Loucy (cell line): ENCODE data around the gene MUC12.

ENCODE experiments used
- H2AFZ ChIP-seq: fragments of 200-600 bp; sonication (generic); 2 replicates; pipeline ENCODE4 v1.6.0; 2016; ENCODE audit warnings: antibody characterized with exemption, mild to moderate bottlenecking, low read length, moderate library complexity
- H3F3A ChIP-seq: fragments of 200-600 bp; 2 replicates; pipeline ENCODE4 v1.6.0; 2016; ENCODE audit warnings: antibody characterized with exemption, low read depth, mild to moderate bottlenecking
- H3K27me3 ChIP-seq: fragments of 200-600 bp; sonication (generic); 2 replicates; pipeline ENCODE4 v1.6.1; 2014; ENCODE audit warnings: low read length, mild to moderate bottlenecking; ENCODE audit not compliant: insufficient read depth, poor library complexity, severe bottlenecking
- H3K36me3 ChIP-seq: fragments of 200-600 bp; sonication (generic); 2 replicates; pipeline ENCODE4 v1.6.1; 2016; ENCODE audit warnings: low read length; ENCODE audit not compliant: insufficient read depth
- H3K4me1 ChIP-seq: fragments of 200-600 bp; sonication (generic); 2 replicates; pipeline ENCODE4 v1.5.1; 2014; ENCODE audit warnings: low read length, mild to moderate bottlenecking; ENCODE audit not compliant: insufficient read depth, poor library complexity, severe bottlenecking
- H3K4me2 ChIP-seq: fragments of 200-600 bp; sonication (generic); 2 replicates; pipeline ENCODE4 v1.6.0; 2014; ENCODE audit warnings: antibody characterized with exemption, low read length, low read depth, mild to moderate bottlenecking; ENCODE audit not compliant: poor library complexity, severe bottlenecking
- H3K4me3 ChIP-seq: fragments of 200-600 bp; sonication (generic); 2 replicates; pipeline ENCODE4 v1.5.1; 2014; ENCODE audit warnings: low read length, mild to moderate bottlenecking, mixed read lengths; ENCODE audit not compliant: poor library complexity, severe bottlenecking
- H3K79me2 ChIP-seq: fragments of 200-600 bp; sonication (generic); 2 replicates; pipeline ENCODE4 v1.6.1; 2014; ENCODE audit warnings: low read length; ENCODE audit not compliant: insufficient read depth
- H3K9ac ChIP-seq: fragments of 200-600 bp; sonication (generic); 2 replicates; pipeline ENCODE4 v1.6.0; 2014; ENCODE audit warnings: mild to moderate bottlenecking, low read depth, low read length, moderate library complexity; ENCODE audit not compliant: poor library complexity, severe bottlenecking
- H3K9me2 ChIP-seq: fragments of 200-600 bp; sonication (generic); replicated peaks from 2 replicates; pipeline ENCODE4 v1.6.1; 2016; ENCODE audit warnings: low read depth, low read length, mixed read lengths
- H3K9me3 ChIP-seq: fragments of 200-600 bp; sonication (generic); 2 replicates; pipeline ENCODE4 v1.6.1; 2014; ENCODE audit warnings: mild to moderate bottlenecking, antibody characterized with exemption, low read length, low read depth; ENCODE audit not compliant: insufficient read depth
- H4K20me1 ChIP-seq: fragments of 200-600 bp; sonication (generic); 2 replicates; pipeline ENCODE4 v1.6.0; 2014; ENCODE audit warnings: antibody characterized with exemption, low read length, mild to moderate bottlenecking; ENCODE audit not compliant: insufficient read depth, poor library complexity, severe bottlenecking
- CTCF ChIP-seq: fragments of 200-600 bp; sonication (generic); conservative IDR thresholded peaks from 2 replicates; pipeline ENCODE4 v1.5.1; 2014; ENCODE audit warnings: mild to moderate bottlenecking, antibody characterized with exemption, low read length
- EZH2phosphoT487 ChIP-seq: fragments of 200-600 bp; IDR thresholded peaks from 2 replicates; pipeline ENCODE4 v1.6.1; 2018; ENCODE audit warnings: antibody characterized with exemption, mild to moderate bottlenecking, moderate library complexity, borderline replicate concordance

The MUC12 gene

GRCh38 chr7:100951888-100952560, 17.3 kb upstream of the MUC12 start:
- no peak overlapping the region for H3K4me2 ChIP-seq
- no peaks in the 10 kb centered on the region for H3K9me3 ChIP-seq
- no peaks in the 10 kb centered on the region for H3K9me2 ChIP-seq
- no peaks in the 10 kb centered on the region for H3K27me3 ChIP-seq
- H3K9ac ChIP-seq = no peak overlapping the region
- H4K20me1 ChIP-seq = no peaks in the 10 kb centered on the region
- TF ChIP-seq EZH2phosphoT487 (no peak), CTCF (no peak)
- H3K79me2 ChIP-seq = no peaks in the 10 kb centered on the region
- no peak overlapping the region for H3K4me3 ChIP-seq
- H3K4me1 ChIP-seq = no peaks in the 10 kb centered on the region
- no peaks in the 10 kb centered on the region for H3F3A ChIP-seq
- no peaks in the 10 kb centered on the region for H3K36me3 ChIP-seq
- no peak overlapping the region for H2AFZ ChIP-seq

- no peaks in the 10 kb centered on the region for H3K79me2 ChIP-seq
- H3K4me1 ChIP-seq = no peaks in the 10 kb centered on the region
- no peaks in the 10 kb centered on the region for H4K20me1 ChIP-seq
- TF ChIP-seq CTCF (no peak), EZH2phosphoT487 (no peak)
- no peak overlapping the region for H3K4me3 ChIP-seq
- H3K9ac ChIP-seq = no peak overlapping the region
- H3K9me3 ChIP-seq = no peaks in the 10 kb centered on the region
- no peaks in the 10 kb centered on the region for H3K27me3 ChIP-seq
- H3F3A ChIP-seq = no peaks in the 10 kb centered on the region
- H3K36me3 ChIP-seq = no peaks in the 10 kb centered on the region
- H3K9me2 ChIP-seq = no peaks in the 10 kb centered on the region
- no peak overlapping the region for H3K4me2 ChIP-seq
- no peak overlapping the region for H2AFZ ChIP-seq
Observed at GRCh38 chr7:100952641-100953040, 16.7 kb upstream of the MUC12 start.

GRCh38 chr7:100957832-100958421, 11.4 kb upstream of the MUC12 start:
- Histone ChIP-seq H4K20me1 (no peaks in the 10 kb centered on the region), H3F3A (no peaks in the 10 kb centered on the region), H3K4me2 (no peak overlapping the region), H3K27me3 (no peaks in the 10 kb centered on the region), H3K79me2 (no peaks in the 10 kb centered on the region), H3K9me3 (no peaks in the 10 kb centered on the region), H3K4me3 (no peak overlapping the region), H3K4me1 (no peaks in the 10 kb centered on the region), H3K36me3 (no peaks in the 10 kb centered on the region), H3K9me2 (no peaks in the 10 kb centered on the region), H3K9ac (no peak overlapping the region), H2AFZ (no peak overlapping the region)
- TF ChIP-seq EZH2phosphoT487 (no peak), CTCF (no peak)
